Sigmoid colon (tissue), 4 donors: ENCODE results near the gene KCNIP1.

Source experiments
- CTCF ChIP-seq, 4 experiments: fragments of 450-650 bp in 3 of 4; fragments of 200-600 bp in 1 of 4; IDR thresholded peaks; one replicate each; pipeline ENCODE4 v1.5.1; 2016 to 2019; ENCODE audit warnings: antibody characterized with exemption in 4 of 4, mild to moderate bottlenecking in 3 of 4, moderate library complexity in 2 of 4
- EP300 ChIP-seq, 4 donors: sonication (generic); formaldehyde crosslinking; IDR thresholded peaks; one replicate each; pipeline ENCODE4 v1.6.1; 2017; ENCODE audit warnings: antibody characterized with exemption in 4 of 4
- POLR2A ChIP-seq, 2 donors: fragments of 450-650 bp; IDR thresholded peaks; one replicate each; pipeline ENCODE4 v1.6.1; 2016; ENCODE audit warnings: antibody characterized with exemption in 2 of 2, mild to moderate bottlenecking in 2 of 2, moderate library complexity in 2 of 2
- POLR2AphosphoS5 ChIP-seq, 4 donors: sonication (generic); formaldehyde crosslinking; IDR thresholded peaks; one replicate each; pipeline ENCODE4 v1.6.1; 2017; ENCODE audit warnings: antibody characterized with exemption in 4 of 4

- TF ChIP-seq POLR2A (IDR thresholded peaks at IDR 0.05) (no peak), CTCF (IDR thresholded peaks at IDR 0.05) (no peak), EP300 (IDR thresholded peaks at IDR 0.05) (no peak), POLR2AphosphoS5 (IDR thresholded peaks at IDR 0.05) (no peak)
Measured at GRCh38 chr5:170560938-170561337, 57.1 kb downstream of the KCNIP1 start.
